ENCODE measurements around the gene NDUFAF8. TPM values are rescaled to one million over a fixed set of nuclear protein-coding genes. Genes with fewer than 3 reads are reported as not detected.
A peak's percentile ranks its signal among the peaks of the same experiment; 100 is the strongest.

Gene NDUFAF8
- total and polyA plus RNA-seq, 7 experiments from 2014 or later = 34.2 to 85.9 (median 45.1) TPM

GRCh38 chr17:81230043-81230820 lies 8.9 kb upstream of the NDUFAF8 start:
- H3K4me3 ChIP-seq (ENCODE audit: low read length) = no peak overlapping the region
- H3K4me1 Mint-ChIP-seq = peaks cover 8 to 28% (median 16%) of the 10 kb centered on the region in 7 donors
- ATAC-seq (no peak), DNase-seq (no peak)
- no peaks in the 10 kb centered on the region for H3K4me1 ChIP-seq (ENCODE audit: control insufficient read depth in 2 of 2, insufficient read depth in 2 of 2, low read length in 2 of 2)
- H3K36me3 Mint-ChIP-seq = peaks cover 9 to 21% (median 14%) of the 10 kb centered on the region in 5 donors
- H3K9me3 ChIP-seq (ENCODE audit: control insufficient read depth in 2 of 3, low read length in 3 of 3) = no peaks in the 10 kb centered on the region
- H3K27me3 ChIP-seq (ENCODE audit: control insufficient read depth in 2 of 2, insufficient read depth in 2 of 2, low read length in 2 of 2) = no peaks in the 10 kb centered on the region
- ChIA-PET CTCF (no interaction called here), POLR2A (no interaction called here)
- intact Hi-C loops (cut with micrococcal nuclease) = no loop called here
- H3K4me3 Mint-ChIP-seq = no peak overlapping the region
- H3K27me3 Mint-ChIP-seq = peaks cover 0 to 5% (median 0%) of the 10 kb centered on the region in 5 donors
- H3K27ac ChIP-seq (ENCODE audit: low read depth, low read length) = no peak overlapping the region
- peaks cover 0 to 52% (median 4%) of the 10 kb centered on the region in 3 experiments for H3K36me3 ChIP-seq (ENCODE audit: control insufficient read depth in 2 of 3, insufficient read depth in 3 of 3, low read length in 3 of 3)
- H3K9me3 Mint-ChIP-seq = no peaks in the 10 kb centered on the region
- H3K27ac Mint-ChIP-seq = no peak overlapping the region

GRCh38 chr17:81231121-81231645 lies 7.9 kb upstream of the NDUFAF8 start:
- H3K27ac Mint-ChIP-seq = peak overlapping the region in 2 of 9 donors; percentile 29 to 72
- ATAC-seq = no peak
- H3K36me3 Mint-ChIP-seq = peaks cover 9 to 21% (median 14%) of the 10 kb centered on the region in 5 donors
- intact Hi-C loops (cut with micrococcal nuclease) = no loop called here
- Histone ChIP-seq H3K4me1 (ENCODE audit: control insufficient read depth in 2 of 2, insufficient read depth in 2 of 2, low read length in 2 of 2) (no peaks in the 10 kb centered on the region), H3K27me3 (ENCODE audit: control insufficient read depth in 2 of 2, insufficient read depth in 2 of 2, low read length in 2 of 2) (no peaks in the 10 kb centered on the region), H3K9me3 (ENCODE audit: control insufficient read depth in 2 of 3, low read length in 3 of 3) (no peaks in the 10 kb centered on the region), H3K36me3 (ENCODE audit: control insufficient read depth in 2 of 3, insufficient read depth in 3 of 3, low read length in 3 of 3) (peaks cover 0 to 58% (median 4%) of the 10 kb centered on the region in 3 experiments), H3K27ac (ENCODE audit: low read depth, low read length) (no peak overlapping the region), H3K4me3 (ENCODE audit: low read length) (no peak overlapping the region)
- peaks cover 9 to 25% (median 18%) of the 10 kb centered on the region in 7 donors for H3K4me1 Mint-ChIP-seq
- CTCF ChIA-PET = no interaction called here
- no peak for DNase-seq
- POLR2A ChIA-PET = no interaction called here
- H3K27me3 Mint-ChIP-seq = no peaks in the 10 kb centered on the region
- no peak overlapping the region for H3K4me3 Mint-ChIP-seq
- no peaks in the 10 kb centered on the region for H3K9me3 Mint-ChIP-seq

- peaks cover 9 to 21% (median 14%) of the 10 kb centered on the region in 5 donors for H3K36me3 Mint-ChIP-seq
- intact Hi-C loops (cut with micrococcal nuclease) = no loop called here
- H3K9me3 ChIP-seq (ENCODE audit: control insufficient read depth in 2 of 3, low read length in 3 of 3) = no peaks in the 10 kb centered on the region
- H3K27me3 ChIP-seq (ENCODE audit: control insufficient read depth in 2 of 2, insufficient read depth in 2 of 2, low read length in 2 of 2) = no peaks in the 10 kb centered on the region
- no peaks in the 10 kb centered on the region for H3K27me3 Mint-ChIP-seq
- peaks cover 0 to 58% (median 4%) of the 10 kb centered on the region in 3 experiments for H3K36me3 ChIP-seq (ENCODE audit: control insufficient read depth in 2 of 3, insufficient read depth in 3 of 3, low read length in 3 of 3)
- peaks cover 10 to 29% (median 18%) of the 10 kb centered on the region in 7 donors for H3K4me1 Mint-ChIP-seq
- no peak overlapping the region for H3K4me3 ChIP-seq (ENCODE audit: low read length)
- CTCF ChIA-PET = no interaction called here
- H3K4me3 Mint-ChIP-seq = no peak overlapping the region
- no peaks in the 10 kb centered on the region for H3K4me1 ChIP-seq (ENCODE audit: control insufficient read depth in 2 of 2, insufficient read depth in 2 of 2, low read length in 2 of 2)
- no peaks in the 10 kb centered on the region for H3K9me3 Mint-ChIP-seq
- no peak overlapping the region for H3K27ac ChIP-seq (ENCODE audit: low read depth, low read length)
- no peak overlapping the region for H3K27ac Mint-ChIP-seq
- DNase-seq = no peak
- POLR2A ChIA-PET = no interaction called here
- no peak for ATAC-seq
Observed at GRCh38 chr17:81231766-81232581, 7.1 kb upstream of the NDUFAF8 start.

GRCh38 chr17:81232616-81233241 lies 6.4 kb upstream of the NDUFAF8 start:
- H3K4me1 ChIP-seq (ENCODE audit: control insufficient read depth in 2 of 2, insufficient read depth in 2 of 2, low read length in 2 of 2) = peaks cover 6 to 7% of the 10 kb centered on the region in 2 donors
- Mint-ChIP-seq H3K27ac (no peak overlapping the region), H3K9me3 (no peaks in the 10 kb centered on the region), H3K27me3 (no peaks in the 10 kb centered on the region), H3K4me3 (no peak overlapping the region), H3K36me3 (peaks cover 6 to 17% (median 12%) of the 10 kb centered on the region in 5 donors), H3K4me1 (peaks cover 14 to 33% (median 21%) of the 10 kb centered on the region in 7 donors)
- H3K27me3 ChIP-seq (ENCODE audit: control insufficient read depth in 2 of 2, insufficient read depth in 2 of 2, low read length in 2 of 2) = no peaks in the 10 kb centered on the region
- ATAC-seq (no peak), DNase-seq (no peak)
- ChIA-PET POLR2A (no interaction called here), CTCF (no interaction called here)
- no peaks in the 10 kb centered on the region for H3K9me3 ChIP-seq (ENCODE audit: control insufficient read depth in 2 of 3, low read length in 3 of 3)
- intact Hi-C loops (cut with micrococcal nuclease) = no loop called here
- H3K4me3 ChIP-seq (ENCODE audit: low read length) = no peak overlapping the region
- no peak overlapping the region for H3K27ac ChIP-seq (ENCODE audit: low read depth, low read length)
- H3K36me3 ChIP-seq (ENCODE audit: control insufficient read depth in 2 of 3, insufficient read depth in 3 of 3, low read length in 3 of 3) = peaks cover 0 to 58% (median 4%) of the 10 kb centered on the region in 3 experiments

- Mint-ChIP-seq H3K27me3 (no peaks in the 10 kb centered on the region), H3K27ac (no peak overlapping the region), H3K9me3 (no peaks in the 10 kb centered on the region), H3K36me3 (peaks cover 5 to 12% (median 11%) of the 10 kb centered on the region in 5 donors), H3K4me3 (no peak overlapping the region), H3K4me1 (peaks cover 15 to 35% (median 22%) of the 10 kb centered on the region in 7 donors)
- ChIA-PET POLR2A (no interaction called here), CTCF (interaction anchor here (0.5 kb wide), 1 partner anchor 329 kb away, joined by 3 read pairs; no protein-coding TSS in a partner anchor)
- ATAC-seq = no peak
- Histone ChIP-seq H3K4me3 (ENCODE audit: low read length) (no peak overlapping the region), H3K27ac (ENCODE audit: low read depth, low read length) (no peak overlapping the region), H3K36me3 (ENCODE audit: control insufficient read depth in 2 of 3, insufficient read depth in 3 of 3, low read length in 3 of 3) (peaks cover 0 to 58% (median 4%) of the 10 kb centered on the region in 3 experiments), H3K9me3 (ENCODE audit: control insufficient read depth in 2 of 3, low read length in 3 of 3) (no peaks in the 10 kb centered on the region), H3K4me1 (ENCODE audit: control insufficient read depth in 2 of 2, insufficient read depth in 2 of 2, low read length in 2 of 2) (peaks cover 12 to 13% of the 10 kb centered on the region in 2 donors), H3K27me3 (ENCODE audit: control insufficient read depth in 2 of 2, insufficient read depth in 2 of 2, low read length in 2 of 2) (no peaks in the 10 kb centered on the region)
- intact Hi-C loops (cut with micrococcal nuclease) = no loop called here
- no peak for DNase-seq
Observed at GRCh38 chr17:81233316-81233715, 5.8 kb upstream of the NDUFAF8 start.

GRCh38 chr17:81233811-81234505 lies 5.2 kb upstream of the NDUFAF8 start:
- Mint-ChIP-seq H3K36me3 (peaks cover 5 to 12% (median 11%) of the 10 kb centered on the region in 5 donors), H3K9me3 (no peaks in the 10 kb centered on the region)
- DNase-seq = no peak

More at GRCh38 chr17:81233811-81234505, 5.2 kb upstream of the NDUFAF8 start:
- intact Hi-C loops (cut with micrococcal nuclease) = no loop called here
- no peak overlapping the region for H3K27ac ChIP-seq (ENCODE audit: low read depth, low read length)
- H3K27ac Mint-ChIP-seq = no peak overlapping the region
- no peaks in the 10 kb centered on the region for H3K27me3 ChIP-seq (ENCODE audit: control insufficient read depth in 2 of 2, insufficient read depth in 2 of 2, low read length in 2 of 2)
- POLR2A ChIA-PET = interaction anchor here (1.5 kb wide), 1 partner anchor 11 kb away, joined by 4 read pairs; the partner anchor contains the start of gene CEP131
- peaks cover 0 to 61% (median 4%) of the 10 kb centered on the region in 3 experiments for H3K36me3 ChIP-seq (ENCODE audit: control insufficient read depth in 2 of 3, insufficient read depth in 3 of 3, low read length in 3 of 3)
- no peaks in the 10 kb centered on the region for H3K9me3 ChIP-seq (ENCODE audit: control insufficient read depth in 2 of 3, low read length in 3 of 3)
- H3K27me3 Mint-ChIP-seq = no peaks in the 10 kb centered on the region
- no peak overlapping the region for H3K4me3 Mint-ChIP-seq
- no peak overlapping the region for H3K4me3 ChIP-seq (ENCODE audit: low read length)
- H3K4me1 Mint-ChIP-seq = peaks cover 15 to 35% (median 22%) of the 10 kb centered on the region in 7 donors
- CTCF ChIA-PET = interaction anchor here (0.5 kb wide), 1 partner anchor 329 kb away, joined by 3 read pairs; no protein-coding TSS in a partner anchor
- peaks cover 12 to 13% of the 10 kb centered on the region in 2 donors for H3K4me1 ChIP-seq (ENCODE audit: control insufficient read depth in 2 of 2, insufficient read depth in 2 of 2, low read length in 2 of 2)
- ATAC-seq = no peak
